Activated T-helper 2 cell treated with anti-CD3 and anti-CD28 coated beads, Interferon-gamma antibody, Interleukin-2, Interleukin-4, amounts not matched to agents 10 μg/mL and 5 μg/mL and 100 μg/mL, durations not matched to agents 14 hours and 24 hours and 36 hours (primary cell): ENCODE data around the gene TVP23A. TPM values are rescaled to one million over a fixed set of nuclear protein-coding genes. Genes with fewer than 3 reads are reported as not detected.
A peak's percentile ranks its signal among the peaks of the same experiment; 100 is the strongest.

Experiments
- DNase-seq: peaks from one replicate; pipeline ENCODE4 v3.0.0; 2021; ENCODE audit warnings: low spot score
- H3K27ac Mint-ChIP-seq: one replicate; pipeline ENCODE4 v1.8.0; 2021; ENCODE audit warnings: mixed read lengths
- H3K27me3 Mint-ChIP-seq: one replicate; pipeline ENCODE4 v1.8.0; 2021; ENCODE audit warnings: low read depth, mixed read lengths
- H3K36me3 Mint-ChIP-seq: one replicate; pipeline ENCODE4 v1.8.0; 2021; ENCODE audit warnings: low read depth, mixed read lengths
- H3K4me1 Mint-ChIP-seq: one replicate; pipeline ENCODE4 v1.8.0; 2021; ENCODE audit warnings: low read depth, mixed read lengths
- H3K4me3 Mint-ChIP-seq: one replicate; pipeline ENCODE4 v1.8.0; 2021; ENCODE audit warnings: low read depth, mild to moderate bottlenecking, moderate library complexity, mixed read lengths
- H3K9me3 Mint-ChIP-seq: one replicate; pipeline ENCODE4 v1.8.0; 2021; ENCODE audit warnings: mixed read lengths
- intact Hi-C: fragments of 100-400 bp; cut with micrococcal nuclease; formaldehyde crosslinking; loops from one replicate; pipeline ENCODE4 v1.15.1; 2023
- total RNA-seq: library from RNA; stranded (reverse); gene quantifications from 2 replicates; pipeline ENCODE4 v1.2.3, GENCODE V29; 2022

The TVP23A gene
- total RNA-seq, 1 donor from 2014 or later: 0.05 TPM

- peak overlapping the region; percentile 38 for H3K27ac Mint-ChIP-seq
- H3K4me1 Mint-ChIP-seq: peaks cover 34% of the 10 kb centered on the region
- H3K9me3 Mint-ChIP-seq: no peaks in the 10 kb centered on the region
- DNase-seq: peak; percentile 64
- peaks cover 2% of the 10 kb centered on the region for H3K27me3 Mint-ChIP-seq
- intact Hi-C loops: loop anchor here (1.0 to 5.0 kb wide), 4 partner anchors 35 to 480 kb away; no protein-coding TSS in a partner anchor
- no peaks in the 10 kb centered on the region for H3K36me3 Mint-ChIP-seq
- H3K4me3 Mint-ChIP-seq: no peak overlapping the region
Measured at GRCh38 chr16:10737068-10737625, 81.4 kb downstream of the TVP23A start.

- no peaks in the 10 kb centered on the region for H3K9me3 Mint-ChIP-seq
- DNase-seq: no peak
- intact Hi-C loops: no loop called here
Measured at GRCh38 chr16:10731790-10732189, 86.8 kb downstream of the TVP23A start.

GRCh38 chr16:10729104-10730048, 89.2 kb downstream of the TVP23A start:
- H3K4me3 Mint-ChIP-seq: no peak overlapping the region
- intact Hi-C loops: no loop called here
- H3K4me1 Mint-ChIP-seq: no peaks in the 10 kb centered on the region
- no peaks in the 10 kb centered on the region for H3K36me3 Mint-ChIP-seq
- H3K27me3 Mint-ChIP-seq: peaks cover 5% of the 10 kb centered on the region
- H3K27ac Mint-ChIP-seq: no peak overlapping the region
- DNase-seq: no peak
- no peaks in the 10 kb centered on the region for H3K9me3 Mint-ChIP-seq

More at GRCh38 chr16:10731790-10732189, 86.8 kb downstream of the TVP23A start:
- no peaks in the 10 kb centered on the region for H3K4me1 Mint-ChIP-seq
- no peaks in the 10 kb centered on the region for H3K36me3 Mint-ChIP-seq
- H3K27ac Mint-ChIP-seq: no peak overlapping the region
- peaks cover 2% of the 10 kb centered on the region for H3K27me3 Mint-ChIP-seq
- H3K4me3 Mint-ChIP-seq: no peak overlapping the region

- Mint-ChIP-seq H3K36me3 (no peaks in the 10 kb centered on the region), H3K4me3 (no peak overlapping the region), H3K27me3 (peaks cover 4% of the 10 kb centered on the region), H3K4me1 (no peaks in the 10 kb centered on the region), H3K27ac (no peak overlapping the region), H3K9me3 (no peaks in the 10 kb centered on the region)
- intact Hi-C loops: no loop called here
- no peak for DNase-seq
Measured at GRCh38 chr16:10728003-10728887, 90.3 kb downstream of the TVP23A start.

Other genes starting within 250 kb of the TVP23A start
- gene EMP2, start 238.2 kb downstream of the TVP23A start, total RNA-seq: 0.09 TPM in 1 of 2 replicates, not detected in the other
- not detected in 2 replicates for gene TEKT5, start 123.9 kb downstream of the TVP23A start, total RNA-seq
- gene NUBP1, start 75.0 kb downstream of the TVP23A start, total RNA-seq: 33.9 and 35.9 TPM in 2 replicates
- 8.6 and 9.3 TPM in 2 replicates for gene CIITA, start 58.4 kb upstream of the TVP23A start, total RNA-seq
- gene DEXI, start 123.7 kb upstream of the TVP23A start, total RNA-seq: 38.5 and 38.7 TPM in 2 replicates
- gene CLEC16A, start 125.8 kb upstream of the TVP23A start, total RNA-seq: 44.8 and 48.7 TPM in 2 replicates